GM18873 (cell line): Measurements from ENCODE around the gene TEX29.

Source experiments
- ATAC-seq: cut with Tn5 transposase; IDR thresholded peaks from one replicate; pipeline ENCODE4 v1.9.1; 2021; ENCODE audit warnings: mild to moderate bottlenecking, moderate library complexity, moderate number of reproducible peaks; ENCODE audit not compliant: unreplicated experiment, low FRiP score

Gene TEX29

DNA sequence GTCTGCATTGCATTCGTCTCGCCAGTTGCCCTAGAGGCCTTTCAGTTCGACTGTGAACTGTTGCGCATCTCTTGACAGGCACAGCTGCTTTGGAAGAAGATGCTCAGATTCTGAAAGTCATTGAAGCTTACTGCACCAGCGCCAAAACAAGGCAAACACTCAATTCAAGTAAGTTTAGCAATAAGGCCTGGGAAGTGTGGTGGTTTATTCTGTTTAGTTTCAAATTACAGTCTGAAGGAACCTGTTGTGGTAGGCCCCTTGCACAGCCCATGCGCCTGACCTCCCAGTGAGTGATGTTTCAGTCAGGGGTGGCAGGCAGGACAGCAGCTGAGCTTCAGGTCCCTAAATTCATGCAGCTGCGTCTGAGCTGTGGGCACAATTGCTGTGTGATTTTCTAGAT lies 32.2 kb upstream of the TEX29 start:
- ATAC-seq, result no peak

DNA sequence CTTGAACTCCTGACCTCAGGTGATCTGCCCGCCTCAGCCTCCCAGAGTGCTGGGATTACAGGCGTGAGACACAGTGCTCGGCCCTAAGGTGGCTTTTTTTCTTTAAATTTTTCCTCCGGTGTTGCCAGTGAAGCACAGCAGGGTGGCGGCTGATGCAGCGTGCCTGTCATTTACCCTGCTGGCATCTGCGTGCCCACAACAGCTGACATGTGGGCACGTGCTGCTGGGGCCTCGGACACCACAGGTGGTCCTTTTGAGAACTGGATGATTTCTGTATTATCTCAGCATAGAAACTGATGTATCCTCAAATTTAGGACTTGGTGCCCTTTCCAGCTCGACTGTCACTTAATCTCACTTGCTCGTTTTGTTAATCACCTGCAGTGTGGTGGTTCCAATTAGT lies 31.2 kb upstream of the TEX29 start:
- no peak for ATAC-seq

DNA sequence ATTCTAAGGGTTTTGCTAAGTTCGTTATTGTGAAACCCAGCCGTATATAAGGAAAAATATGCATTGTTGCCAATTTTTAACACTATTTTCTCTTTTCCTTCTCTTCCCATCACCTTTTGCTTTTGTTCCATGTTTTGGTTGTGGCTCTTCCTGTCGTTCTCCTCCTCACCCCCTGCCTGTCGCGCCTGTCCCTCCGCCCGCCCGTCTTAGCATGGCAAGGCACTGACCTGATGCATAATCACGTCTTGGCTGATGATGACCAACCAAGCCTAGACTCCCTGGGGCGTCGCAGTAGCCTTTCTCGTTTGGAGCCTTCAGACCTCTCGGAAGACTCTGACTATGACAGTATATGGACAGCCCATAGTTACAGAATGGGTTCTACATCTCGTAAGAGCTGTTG lies 28.5 kb upstream of the TEX29 start:
- ATAC-seq, result no peak

DNA sequence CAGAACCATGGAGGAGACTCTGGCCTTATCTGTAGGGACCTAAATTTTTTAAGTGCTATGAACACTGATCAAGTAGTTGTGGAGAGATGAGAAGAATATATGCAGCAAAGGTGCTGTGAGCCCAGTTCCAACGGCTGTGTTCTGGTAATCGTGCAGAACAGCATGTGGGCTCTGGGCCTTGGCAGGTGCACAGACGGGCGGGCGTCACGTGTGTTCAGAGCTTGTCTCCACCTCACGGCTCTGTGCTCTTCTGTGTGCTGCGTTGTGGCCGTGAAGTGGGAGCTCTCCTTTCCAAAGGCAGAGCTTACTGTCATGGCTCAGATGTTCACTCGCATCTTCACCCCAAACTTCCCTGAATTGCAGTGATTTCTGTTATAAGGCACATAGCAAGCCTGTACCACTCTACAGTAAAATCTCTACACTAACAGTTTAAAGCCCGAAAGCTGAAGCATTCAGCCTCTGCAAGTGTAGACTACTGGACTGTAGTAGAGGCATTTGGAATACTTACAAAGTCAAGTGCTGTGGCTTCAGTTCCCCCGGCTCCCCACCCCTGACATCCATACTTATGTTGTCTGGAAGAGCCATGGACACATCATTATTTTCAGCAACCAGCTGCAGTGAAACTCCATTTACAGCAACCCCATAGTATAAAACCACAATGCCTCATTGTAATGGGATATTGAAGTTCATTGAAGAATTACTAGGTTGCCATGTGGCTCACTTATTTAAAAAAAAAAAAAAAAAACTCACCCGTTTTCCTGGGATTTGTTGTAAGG lies 27.5 kb upstream of the TEX29 start:
- ATAC-seq, result no peak

DNA sequence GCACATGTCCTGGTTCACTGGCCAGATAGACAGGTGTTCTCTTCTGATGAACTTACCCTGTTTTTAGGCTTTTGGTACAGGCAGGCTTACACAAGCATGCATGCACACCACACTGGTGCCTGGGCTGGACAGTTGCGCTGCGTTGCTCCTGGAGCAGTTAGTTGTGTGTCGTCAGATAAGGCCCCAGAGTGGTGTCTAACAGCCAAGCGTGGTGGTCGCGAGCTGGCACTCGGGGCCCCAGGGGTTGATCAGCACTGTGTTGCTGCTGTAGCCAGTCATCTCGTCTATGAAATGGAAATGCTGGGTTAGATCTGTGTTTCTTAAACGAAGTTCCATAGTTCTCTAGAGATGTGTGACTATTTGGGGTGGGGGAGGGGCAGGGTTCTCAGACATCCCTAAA lies 24.6 kb upstream of the TEX29 start:
- ATAC-seq, result no peak

DNA sequence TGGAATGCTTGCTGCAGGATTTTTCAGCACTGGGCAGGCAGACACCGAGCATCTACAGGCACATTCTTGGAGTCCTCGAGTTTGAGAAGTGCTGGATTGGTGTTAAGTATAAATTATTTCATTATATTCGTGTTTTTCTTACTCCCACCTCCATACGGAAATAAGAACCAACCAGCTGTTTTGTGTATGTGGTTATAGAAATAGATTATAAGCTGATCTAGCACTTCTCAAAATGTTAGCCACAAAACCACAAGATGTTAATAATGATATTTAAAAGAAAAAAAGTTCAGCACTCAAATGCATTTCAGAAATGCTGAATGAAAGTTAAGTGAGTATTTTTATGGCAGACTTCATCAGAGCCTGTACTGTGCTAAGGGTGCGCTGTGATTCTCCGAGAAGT lies 24.0 kb upstream of the TEX29 start:
- ATAC-seq, result no peak

DNA sequence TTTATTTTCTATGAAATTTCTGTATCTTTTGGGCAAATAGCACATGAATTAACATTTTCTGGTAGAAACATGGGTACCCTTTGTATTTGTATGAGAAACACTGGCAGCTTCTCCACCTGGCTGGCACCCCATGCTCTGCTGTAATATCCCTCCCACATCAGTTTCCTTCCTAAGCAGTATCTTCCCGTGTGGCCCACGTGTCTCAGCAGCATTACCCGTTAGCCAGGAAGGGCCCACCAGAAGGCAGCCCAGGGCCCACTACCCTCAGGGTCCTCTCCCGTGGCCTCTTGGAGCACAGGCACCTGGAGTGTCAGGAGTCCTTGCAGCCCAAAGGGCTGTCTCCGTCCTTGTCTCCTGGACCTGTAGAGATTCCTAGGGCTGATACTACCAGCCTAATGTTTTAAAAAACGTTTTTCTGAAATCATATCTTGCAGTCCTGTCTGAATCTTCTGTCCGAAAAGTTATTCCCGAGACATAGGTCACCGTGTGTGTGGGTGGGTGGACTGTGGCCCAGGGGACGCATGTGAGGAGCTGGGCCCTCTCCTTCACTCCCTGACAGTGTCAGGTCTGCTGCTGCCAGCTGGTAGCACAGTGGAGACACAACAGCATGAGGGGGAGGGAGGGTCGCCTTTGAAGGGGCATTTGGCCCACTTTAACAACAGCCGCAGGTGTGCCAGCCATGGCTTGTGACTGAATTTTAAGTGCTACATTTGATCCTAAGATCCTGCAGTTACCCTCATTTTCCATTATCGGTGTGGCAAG lies 22.0 kb upstream of the TEX29 start:
- no peak for ATAC-seq

DNA sequence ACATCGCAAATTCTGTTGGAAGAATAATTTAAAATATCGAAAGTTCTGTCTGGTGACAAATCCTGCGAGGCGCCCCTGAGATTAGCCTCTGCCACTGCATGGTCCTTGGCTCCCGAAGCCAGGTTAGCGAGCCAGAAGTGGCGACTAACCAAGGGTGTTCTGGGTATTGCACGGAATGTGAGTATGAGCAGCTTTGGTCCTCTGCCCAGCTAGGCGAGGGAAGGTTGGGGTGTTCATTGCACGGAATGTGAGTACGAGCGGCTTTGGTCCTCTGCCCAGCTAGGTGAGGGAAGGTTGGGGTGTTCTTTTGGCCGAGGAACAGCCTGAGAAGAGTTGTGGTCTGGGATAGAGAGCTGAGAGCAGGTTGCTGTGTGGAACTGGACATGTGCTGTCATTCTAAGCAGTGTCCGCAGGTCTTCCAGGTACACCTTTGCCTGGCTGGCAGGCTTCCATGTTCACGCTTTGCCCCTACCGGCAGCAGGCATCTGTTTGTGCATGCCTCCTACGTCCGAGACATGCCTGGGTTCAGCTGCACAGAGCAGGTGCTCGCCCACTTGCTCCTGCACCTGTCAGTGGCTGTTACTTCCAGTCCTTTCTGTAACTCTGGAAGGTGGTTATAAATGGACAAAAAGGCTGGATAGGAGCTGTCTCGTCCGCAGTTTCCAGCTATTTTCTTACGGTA lies 18.3 kb upstream of the TEX29 start:
- no peak for ATAC-seq

DNA sequence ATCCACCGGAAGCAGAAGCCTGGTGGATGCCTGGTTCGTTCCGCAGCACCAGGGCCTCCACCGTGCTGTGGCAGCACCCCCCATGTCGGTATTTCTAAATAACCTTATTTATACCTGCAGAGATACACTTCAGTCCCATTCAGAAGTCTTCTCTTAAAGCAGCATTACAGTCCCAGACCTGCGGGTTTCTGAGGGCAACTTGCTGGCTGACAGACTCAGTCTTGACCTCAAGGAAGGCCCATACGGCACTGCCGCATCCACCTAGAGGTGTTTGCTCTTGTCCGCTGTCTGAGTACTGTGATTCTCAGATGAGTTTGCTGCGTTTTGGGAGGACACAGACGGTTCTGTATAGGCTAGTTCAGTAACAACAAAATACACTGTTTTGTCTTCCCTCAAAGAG lies 16.9 kb upstream of the TEX29 start:
- no peak for ATAC-seq

DNA sequence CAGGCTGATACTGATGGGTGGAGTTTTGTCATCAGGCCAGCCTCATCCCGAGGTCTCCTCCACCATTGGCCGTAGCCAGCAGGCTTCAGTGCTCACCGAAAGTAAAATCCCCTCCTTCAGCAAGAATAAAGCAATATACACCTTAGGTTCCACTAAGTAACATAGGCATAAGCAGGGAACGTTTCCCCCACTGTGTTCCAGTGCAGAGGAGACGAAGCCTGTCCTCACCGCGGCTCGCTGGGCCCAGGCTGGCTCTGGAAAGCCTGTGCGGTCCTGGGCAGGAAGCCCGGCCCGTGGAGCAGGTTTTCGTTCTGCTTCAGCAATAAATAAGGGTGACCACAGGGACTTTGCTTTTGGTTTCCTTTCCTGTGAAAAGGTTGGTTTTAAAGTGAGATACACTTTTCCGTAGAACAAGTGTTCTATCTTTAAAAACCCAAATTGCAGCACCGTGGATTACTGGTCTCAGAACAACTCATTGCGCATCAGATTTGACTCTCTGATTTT lies 16.3 kb upstream of the TEX29 start:
- ATAC-seq, result peak; percentile 84

DNA sequence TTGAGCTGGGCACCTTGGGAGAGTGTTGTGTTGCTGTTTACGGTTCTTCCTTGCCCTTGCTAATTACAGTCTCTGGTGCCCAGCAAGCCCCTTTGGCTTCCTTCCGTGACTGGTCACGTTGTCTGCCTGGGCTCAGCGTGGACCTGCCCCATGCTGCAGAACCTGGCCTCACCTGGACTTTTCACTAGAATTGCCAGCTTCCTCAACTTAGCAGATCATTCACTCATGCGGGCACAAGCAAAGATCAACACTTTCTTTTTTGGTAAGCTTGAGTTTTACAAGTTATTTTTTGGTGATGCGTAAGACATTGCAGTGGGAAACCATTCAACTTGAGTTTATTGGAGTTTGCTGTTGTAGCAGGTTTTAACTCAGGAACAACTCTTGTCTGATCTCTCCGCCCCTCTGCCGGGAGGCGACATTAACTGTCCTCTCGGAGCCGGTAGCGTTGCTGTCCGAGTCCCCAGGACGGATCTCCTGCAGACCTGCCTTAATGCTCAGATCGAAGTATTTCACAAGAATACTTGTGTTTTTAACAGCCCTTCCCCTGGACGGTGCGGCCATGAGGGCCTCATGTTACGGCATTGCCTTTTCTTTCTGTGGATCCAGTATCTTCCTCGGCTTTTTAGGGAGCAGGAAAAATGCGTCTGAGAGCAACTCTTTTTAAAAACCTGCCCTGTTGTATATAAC lies 15.7 kb upstream of the TEX29 start:
- no peak for ATAC-seq

DNA sequence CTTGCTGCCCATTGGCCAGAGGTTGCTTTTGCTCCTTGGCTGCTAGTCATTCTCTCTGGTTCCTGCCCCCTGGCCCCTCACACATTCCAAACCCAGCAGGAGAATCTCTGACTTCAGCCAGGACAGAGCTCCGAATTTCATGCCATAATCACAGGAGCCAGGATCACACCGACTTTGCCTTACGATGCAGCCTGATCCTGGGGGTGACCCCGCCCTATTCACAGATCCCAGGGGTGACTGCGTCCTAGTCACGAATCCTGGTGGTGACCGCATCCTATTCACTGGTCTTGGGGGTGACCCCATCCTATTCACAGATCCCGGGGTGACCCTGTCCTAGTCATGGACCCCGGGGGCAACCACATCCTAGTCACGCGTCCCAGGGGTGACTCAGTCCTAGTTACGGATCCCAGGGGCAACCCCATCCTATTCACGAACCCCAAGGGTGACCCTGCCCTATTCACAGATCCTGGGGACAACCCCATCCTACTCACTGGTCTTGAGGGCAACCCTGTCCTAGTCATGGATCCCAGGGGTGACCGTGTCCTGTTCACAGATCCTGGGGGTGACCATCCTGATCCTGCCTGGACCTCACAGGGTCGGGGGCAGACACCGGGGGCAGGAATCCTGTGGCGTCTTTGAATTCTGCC lies 7.4 kb upstream of the TEX29 start:
- ATAC-seq, result no peak

DNA sequence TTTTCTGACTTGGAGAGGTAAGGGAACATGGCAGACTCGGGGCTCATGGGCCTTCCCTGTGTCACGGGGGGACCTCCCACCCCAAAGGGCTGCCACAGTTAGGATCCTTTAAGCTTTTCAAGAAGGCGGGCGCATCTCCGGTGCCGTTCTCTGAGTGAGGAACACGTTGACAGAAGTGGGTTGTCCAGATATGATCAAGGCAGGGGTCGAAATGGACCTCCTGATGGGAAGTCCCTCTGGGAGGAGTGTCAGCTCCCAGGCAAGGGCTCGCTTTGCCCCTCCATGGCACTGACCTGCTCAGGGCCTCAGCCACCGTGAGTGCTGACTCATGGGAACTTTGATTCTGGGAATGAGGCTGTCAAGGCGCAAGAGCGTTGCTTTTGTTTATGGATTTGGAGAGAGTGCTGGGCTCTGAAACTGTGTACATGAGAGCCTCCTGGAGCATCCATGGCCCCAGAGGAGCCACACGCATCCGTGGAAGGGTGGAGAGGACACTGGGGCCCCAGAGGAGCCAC lies 6.5 kb upstream of the TEX29 start:
- no peak for ATAC-seq

DNA sequence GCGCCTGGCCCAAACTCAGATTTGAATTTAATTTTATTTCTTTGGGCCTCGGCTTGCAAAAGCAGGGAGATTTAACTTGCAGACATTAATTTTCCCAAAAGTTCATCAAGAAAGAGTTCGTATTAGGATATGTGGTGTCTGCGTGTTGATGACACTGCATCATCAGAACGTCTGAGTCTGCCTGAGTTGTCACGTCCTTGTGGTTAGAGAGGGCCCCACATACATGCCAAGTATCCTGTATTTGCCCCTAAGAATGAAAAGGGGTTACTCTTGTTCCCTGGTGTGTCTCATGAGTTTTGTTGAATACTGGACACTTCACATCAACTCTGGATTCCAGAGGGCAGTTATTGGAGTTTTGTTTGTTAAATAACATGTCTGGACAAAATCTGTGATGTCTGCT lies 5.6 kb upstream of the TEX29 start:
- ATAC-seq, result no peak

DNA sequence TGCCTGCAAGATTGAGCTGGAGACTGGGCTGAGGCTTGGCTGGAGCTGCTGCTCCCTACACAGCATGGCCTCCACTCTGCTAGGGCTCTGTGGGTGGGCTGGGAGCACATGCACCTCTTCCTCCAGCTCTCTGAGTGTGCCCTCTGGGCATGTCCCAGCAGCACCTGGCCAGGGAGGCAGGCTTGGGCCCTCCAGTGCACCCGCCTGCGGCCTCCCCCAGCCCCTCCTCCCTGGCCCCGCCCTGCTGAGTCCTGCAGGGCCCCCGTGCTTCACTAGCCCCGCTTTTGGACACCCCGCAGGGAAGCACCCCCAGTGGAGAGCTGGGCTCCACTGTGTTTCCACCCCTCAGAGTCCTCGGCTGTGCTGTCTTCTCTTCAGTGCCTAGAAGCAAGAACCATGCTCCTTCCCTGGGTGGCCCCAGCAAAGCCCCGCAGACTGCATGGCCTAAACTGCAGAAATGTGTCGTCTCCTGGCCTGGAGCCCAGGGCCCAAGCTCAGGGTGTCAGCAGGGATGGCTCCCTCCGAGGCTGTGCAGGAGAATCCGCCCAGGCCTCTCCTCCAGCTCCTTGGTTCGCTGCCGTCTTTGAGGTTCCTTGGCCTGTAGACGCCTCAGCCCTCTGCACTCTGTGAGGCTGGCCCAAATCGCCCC lies 5.0 kb upstream of the TEX29 start:
- no peak for ATAC-seq

DNA sequence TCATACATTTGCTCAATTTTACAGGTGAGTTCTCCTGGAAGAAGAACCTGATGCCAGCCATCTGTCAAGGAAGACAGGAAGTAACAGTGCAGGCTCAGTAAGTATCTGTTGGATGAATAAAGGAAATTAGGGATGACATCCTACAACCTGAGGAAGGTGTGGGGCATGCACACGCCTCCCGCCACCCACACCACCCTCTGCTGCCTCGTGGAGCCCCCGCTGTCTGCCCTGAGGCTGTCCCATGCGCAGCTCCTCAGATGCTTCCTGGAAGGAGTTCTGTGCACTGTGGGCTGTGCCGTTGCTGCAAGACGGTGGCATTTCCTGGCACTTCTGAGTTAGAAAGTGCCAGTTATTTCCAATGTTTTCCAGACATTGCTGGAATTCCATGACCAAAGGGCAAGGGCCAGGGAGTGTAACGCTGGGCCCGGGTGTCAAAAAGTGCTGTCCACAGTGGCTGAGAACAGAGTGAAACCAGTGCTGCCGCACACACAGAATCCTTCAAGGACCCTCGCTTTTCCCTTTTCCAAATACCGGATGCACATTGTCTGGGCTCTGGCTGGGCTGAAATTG lies 4.2 kb upstream of the TEX29 start:
- ATAC-seq, result no peak

DNA sequence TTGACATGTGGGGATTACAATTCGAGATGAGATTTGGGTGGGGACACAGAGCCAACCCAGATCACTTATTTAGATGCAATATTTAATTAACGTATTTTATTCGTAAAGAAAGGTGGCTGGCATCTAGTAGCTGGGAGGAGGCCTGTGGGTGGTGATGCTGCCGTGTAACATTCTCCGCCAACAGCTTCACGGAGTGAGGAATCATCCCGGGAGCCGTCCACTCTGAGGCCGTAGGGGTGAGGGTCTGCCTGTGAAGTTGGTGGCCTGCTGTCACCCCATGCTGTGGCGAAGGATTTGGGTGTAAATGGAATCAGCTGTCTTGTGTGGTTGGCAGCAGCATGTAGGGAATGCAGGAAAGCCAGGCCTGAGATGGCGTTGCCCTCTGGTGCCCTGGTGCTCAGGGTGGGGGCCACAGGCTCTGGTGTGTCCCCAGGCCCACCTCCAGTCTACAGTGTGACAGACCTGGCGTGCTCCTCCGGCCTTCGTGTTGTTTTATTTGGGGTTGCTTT lies 3.3 kb upstream of the TEX29 start:
- ATAC-seq, result no peak

DNA sequence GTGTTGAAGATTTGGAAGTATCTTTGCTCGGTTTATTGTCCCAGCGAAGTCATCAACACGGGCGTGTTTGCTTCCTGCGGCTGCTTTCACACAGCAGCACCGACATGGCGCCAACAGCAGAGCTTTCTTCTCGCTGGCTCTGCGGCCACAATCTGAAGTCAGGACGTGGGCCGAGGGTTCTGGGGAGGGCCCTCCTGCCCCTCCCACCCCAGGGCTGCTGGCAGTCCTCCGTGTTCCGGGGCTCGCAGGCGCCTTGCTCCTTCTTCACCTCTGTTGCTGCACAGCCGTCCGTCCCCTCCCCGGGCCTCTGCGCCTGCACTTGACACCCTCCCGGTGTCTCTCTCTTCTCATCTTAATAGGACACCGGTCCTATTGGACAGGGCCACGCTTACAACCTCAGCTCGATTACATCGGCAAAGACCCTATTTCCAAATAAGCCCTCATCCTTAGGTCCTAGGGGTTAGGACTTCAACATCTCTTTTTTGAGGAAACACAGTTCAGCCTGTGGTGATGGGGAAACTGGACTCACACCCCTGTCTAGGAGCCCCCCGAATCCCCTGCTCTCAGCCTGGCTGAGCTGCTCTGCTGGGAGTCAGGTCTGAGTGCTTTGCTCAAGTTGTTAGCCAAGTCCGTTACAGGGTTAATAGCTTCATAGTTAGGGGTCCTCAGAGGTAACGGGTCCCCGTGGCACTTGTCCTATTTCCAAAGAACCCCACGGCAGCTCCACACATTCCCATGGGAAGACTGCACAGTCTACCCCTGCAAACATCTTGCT lies 2.7 kb upstream of the TEX29 start:
- no peak for ATAC-seq
